HTR-8/SVneo (cell line): Measurements from ENCODE around the gene SCT.
"Not testable (repeated sequence)": the region's sequence is repeated elsewhere in the genome, so short reads cannot be mapped to it uniquely, and the experiment has no call there.

Experiments used
- DNase-seq: peaks from one replicate; pipeline ENCODE4 v3.0.0; 2011; ENCODE audit warnings: low spot score, mixed read lengths; ENCODE audit not compliant: insufficient read length
- FAIRE-seq: peaks from 2 replicates; lab custom pipeline; 2011; peaks lifted over from hg19 to GRCh38; lab: Jason Lieb, UNC

The SCT gene, protein sequence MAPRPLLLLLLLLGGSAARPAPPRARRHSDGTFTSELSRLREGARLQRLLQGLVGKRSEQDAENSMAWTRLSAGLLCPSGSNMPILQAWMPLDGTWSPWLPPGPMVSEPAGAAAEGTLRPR

DNA sequence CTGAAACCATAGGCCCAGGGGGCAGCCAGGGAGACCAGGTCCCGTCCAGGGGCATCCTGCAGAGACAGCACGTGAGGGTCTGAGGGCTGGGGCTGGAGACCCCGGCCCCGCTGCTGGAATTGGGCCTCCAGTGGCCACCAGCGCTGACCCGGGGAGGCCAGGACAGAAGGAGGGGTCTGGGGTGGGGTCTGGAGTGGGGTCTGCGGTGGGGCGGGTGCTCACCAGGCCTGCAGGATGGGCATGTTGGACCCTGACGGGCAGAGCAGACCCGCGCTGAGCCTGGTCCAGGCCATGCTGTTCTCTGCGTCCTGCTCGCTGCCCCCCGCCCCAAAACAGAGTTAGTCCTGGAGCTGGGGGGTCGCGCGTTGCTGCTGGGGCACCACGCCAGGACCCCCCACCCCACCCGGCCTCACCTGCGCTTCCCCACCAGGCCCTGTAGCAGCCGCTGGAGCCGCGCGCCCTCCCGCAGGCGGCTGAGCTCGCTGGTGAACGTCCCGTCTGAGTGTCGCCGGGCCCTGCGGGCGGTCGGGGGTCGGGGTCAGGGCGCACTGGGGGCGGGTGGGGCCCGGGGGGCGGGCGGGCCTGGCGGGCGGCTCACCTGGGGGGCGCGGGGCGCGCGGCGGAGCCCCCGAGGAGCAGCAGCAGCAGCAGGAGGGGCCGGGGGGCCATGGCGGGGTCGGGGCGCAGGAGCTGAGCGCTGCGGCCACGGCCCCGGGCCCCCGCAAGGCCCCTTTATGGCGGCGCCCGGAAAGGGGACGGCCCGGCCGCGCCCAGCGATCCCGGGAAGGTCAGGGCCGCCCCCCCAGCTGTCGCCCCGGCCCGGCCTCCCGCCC, at the start of gene SCT:
Gene SCT, minus strand, starts transcription at position 707 of the 833 bp plus-strand sequence. Its CDS starts 38 bp downstream, at position 669.
- FAIRE-seq, result no peak

DNA sequence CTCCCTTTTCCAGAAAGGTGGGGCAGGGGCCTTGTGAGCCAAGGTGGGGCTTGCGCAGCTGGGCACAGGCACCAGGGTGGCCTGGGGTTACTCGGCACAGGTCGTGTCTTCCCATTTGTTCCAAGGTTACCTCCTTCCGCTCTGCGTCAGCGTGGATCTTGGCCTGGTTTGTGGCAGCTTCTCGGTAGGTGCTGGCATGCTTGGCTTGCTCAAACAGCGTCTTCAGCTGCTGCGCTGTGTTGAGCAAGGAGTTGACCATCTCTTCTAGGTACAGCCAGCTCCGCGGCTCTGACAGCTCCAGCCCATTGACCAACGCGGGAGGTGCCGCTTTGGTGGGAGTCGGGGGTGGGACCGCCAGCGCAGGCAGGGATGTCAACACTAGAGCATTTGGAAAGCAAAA, 47.4 kb upstream of the SCT start:
- no peak for FAIRE-seq
- no peak for DNase-seq

More for the DNA sequence above, at the start of gene SCT:
- no peak for DNase-seq

DNA sequence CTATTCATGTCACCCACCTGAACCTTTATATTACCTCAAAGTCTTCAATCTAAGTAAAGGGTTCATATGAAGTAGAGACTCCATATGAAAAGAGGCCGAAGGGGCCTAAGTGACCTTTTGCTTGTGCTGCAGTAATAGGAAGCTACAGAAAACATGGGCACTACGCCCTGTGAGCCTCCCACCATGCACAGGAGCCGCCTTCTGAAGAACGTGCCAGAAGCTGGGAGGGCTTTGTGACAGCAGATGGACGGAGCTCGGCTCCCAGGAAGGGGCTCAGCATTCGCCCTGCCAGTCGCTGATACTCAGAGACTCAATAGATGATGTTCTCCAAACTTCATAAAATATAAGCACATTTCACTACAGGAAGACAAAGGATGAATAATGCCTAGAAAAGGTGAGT, 46.9 kb upstream of the SCT start:
- FAIRE-seq (no peak), DNase-seq (no peak)

DNA sequence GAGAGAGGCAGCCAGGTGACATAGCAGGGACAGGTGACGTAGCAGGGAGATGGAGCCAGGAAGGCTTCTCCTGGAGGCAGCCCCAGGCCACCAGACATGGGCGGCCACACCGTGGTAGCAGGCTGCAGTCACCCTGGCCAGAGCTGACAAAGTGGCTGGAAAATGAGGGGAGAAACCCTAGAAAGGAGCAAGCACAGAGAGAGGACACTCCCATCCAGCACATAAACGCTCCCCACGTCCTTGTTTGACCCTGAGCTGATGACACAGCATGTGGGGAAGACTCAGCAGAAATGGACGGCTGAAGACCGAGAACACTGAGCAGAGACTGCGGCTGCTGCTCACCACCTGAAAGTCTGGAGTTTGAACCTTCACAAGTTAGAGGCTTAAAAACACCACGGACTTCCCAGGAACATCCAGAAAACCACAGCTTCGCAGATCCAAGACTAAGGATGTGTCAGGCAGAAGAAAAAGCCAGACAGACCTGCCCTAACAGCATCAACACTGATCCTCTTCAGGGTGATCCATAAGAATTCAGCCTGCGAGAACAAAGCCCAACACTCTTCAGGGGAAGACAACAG, 38.8 kb upstream of the SCT start:
- no peak for DNase-seq
- FAIRE-seq, result no peak

DNA sequence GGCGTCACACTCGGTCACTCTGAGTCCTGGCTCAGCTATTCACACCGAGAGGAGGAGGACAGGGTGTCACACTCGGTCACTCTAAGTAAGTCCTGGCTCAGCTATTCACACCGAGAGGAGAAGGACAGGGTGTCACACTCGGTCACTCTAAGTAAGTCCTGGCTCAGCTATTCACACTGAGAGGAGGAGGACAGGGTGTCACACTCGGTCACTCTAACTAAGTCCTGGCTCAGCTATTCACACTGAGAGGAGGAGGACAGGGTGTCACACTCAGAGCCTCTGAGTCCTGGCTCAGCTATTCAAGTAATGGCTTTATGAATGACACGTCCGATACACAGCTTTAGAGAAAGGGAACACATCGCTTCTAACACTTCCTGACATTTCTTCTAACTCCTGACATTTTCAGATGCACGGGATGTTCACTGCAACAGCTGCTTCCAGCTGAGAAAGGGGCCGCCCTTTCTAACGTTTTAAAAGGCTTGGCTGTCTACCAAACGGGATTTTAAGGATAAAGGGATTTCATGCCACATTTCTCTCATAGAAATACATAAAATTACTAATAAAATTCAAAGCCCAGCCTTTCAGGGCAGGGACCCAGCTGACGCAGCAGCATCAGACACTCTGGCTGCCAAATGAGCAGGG, 38.2 kb upstream of the SCT start:
- FAIRE-seq (no peak), DNase-seq (no peak)

DNA sequence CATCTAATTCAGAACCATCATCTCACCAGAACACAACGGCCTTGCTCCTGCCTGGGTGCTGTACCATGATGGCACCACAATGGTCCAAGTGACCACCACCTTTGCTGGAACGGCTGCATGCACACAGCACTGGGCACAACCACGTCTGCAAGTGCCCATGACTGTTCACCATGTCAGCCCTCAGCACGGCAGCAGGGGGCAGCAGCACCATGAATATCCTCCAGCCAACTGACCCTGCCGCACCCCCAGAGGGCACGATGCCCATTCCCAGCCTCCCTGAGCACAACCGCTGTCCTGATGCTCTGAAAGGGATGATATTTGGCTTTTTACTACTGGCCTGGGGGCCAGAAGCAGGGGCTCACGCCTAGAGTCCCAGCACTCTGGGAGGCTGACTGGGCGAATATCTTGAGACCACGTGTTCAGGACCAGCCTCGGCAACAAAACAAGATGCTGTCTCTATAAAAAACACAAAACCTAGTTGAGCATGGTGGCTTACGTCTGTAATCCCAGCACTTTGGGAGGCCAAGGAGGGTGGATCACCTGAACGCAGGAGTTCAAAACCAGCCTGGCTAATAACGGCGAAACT, 35.8 kb upstream of the SCT start:
- peak; percentile 78 for DNase-seq
- FAIRE-seq, result peak; percentile 91

DNA sequence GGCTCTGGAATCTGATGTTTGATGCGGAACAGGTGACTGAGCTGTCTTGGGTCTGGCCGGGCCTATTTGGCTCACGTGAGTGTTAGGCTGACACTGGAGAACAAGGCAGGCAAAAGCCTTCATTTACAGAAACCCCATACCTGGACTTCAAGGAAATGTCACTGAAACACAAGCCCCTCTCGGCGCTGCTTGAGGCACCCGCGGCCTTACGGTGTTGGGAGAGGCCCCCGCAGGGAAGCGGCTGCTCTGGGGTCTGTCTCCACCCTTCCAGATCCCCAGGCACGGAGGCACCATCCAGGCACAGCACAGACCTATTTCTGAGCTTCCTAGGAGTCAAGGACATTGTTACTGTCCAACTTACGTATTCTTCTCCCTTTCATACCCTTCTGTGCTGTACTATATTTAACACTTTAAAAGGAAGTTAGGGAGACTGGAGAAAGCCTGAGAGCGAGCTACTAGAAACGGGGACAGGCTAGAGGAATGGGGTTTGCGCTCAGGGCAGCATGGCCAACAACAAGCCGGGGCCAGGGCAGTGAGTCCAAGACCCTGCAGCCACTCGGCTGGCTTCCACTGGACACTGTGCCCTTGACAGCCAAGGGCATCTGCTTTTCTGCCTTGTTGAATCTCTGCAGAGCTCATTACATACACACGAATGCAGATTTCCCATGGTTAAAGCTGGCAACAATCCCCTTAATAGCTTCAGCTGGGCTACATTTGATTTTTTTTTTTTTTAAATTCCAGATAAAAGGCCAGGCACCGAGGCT, 33.9 kb upstream of the SCT start:
- DNase-seq, result no peak
- no peak for FAIRE-seq

DNA sequence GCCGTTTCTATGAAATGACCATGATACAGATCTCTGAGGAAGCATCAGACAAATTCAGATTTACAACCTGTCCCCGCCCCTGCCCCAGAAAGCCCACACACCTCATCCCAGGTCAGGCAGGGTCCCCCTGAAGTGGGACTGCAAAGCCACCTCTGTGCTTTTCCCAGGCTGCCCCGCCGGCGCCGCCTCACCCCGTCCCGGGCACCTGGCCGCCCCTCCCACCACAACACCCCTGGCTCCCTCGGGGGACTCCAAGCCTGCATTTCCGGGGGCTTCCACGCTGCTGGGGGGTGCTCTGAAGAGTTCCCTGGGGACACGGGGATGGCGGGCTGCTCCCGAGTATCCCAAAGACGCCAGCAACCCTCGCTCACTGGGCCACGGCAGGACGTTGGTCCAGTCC, 33.3 kb upstream of the SCT start:
- FAIRE-seq (no peak), DNase-seq (no peak)

DNA sequence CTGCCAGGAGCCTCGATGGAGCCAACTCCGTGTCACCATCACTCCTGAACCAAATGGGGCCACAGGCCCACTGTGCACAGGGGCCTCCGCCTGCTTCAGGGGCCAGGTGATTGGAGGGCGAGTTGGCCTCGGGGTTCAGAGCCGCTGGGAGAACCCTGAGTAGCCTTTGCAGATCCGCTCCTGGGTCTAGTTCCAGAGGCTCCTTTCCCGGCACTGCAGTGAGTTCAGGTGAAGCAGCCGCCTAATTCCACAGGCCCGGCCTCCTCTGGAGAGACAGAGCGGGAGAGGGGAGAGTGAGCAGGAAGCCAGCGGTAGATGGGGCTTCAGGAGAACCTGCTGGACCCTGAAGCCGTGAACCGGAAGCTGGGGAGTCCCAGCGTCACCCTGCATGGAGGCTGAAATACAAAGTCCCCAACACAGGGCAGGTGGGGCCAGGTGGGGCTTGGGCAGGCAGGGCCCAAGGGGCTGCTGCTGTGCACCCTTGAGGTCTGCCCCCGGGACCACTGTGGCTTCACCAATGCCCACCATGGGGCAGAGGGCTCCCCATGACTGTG, 32.6 kb upstream of the SCT start:
- FAIRE-seq (no peak), DNase-seq (no peak)

DNA sequence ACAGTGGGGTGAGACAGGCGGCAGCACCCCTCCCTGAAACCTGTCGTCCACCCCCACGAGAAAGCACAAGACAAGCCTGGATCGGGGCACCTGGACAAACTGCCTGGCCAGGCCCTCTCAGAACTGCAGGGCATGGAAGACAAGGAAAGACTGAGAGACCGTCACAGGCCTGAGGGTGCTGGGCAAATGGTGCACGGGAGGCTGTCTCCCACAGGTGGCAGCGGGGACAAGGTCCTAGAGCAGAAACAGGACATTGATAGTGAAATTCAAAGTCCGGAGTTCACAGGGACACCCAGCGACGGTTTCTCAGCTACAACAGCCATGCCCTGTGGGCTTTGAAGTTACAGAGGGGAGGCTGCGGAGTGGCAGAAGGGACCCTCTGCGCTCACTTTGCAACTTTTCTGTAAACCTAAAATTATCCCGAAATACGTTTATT, 30.7 kb upstream of the SCT start:
- no peak for DNase-seq
- no peak for FAIRE-seq

DNA sequence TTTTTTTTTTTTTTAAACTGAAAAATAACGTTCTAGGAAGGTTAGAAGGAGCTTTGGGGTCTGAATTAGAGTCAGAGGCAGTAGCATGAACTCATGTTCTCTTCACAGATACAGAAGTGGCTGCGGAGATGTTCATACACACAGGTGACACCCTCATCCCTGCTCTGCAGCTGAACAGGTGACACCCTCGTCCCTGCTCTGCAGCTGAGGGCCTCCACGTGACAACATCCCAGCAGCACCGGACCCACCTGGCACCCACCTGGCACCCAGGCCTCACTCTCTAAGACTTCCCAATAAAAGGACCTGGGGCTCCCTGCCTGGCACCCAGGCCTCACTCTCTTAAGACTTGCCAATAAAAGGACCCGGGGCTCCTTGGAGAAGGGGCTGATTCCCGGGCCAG, 29.9 kb upstream of the SCT start:
- DNase-seq (no peak), FAIRE-seq (no peak)

DNA sequence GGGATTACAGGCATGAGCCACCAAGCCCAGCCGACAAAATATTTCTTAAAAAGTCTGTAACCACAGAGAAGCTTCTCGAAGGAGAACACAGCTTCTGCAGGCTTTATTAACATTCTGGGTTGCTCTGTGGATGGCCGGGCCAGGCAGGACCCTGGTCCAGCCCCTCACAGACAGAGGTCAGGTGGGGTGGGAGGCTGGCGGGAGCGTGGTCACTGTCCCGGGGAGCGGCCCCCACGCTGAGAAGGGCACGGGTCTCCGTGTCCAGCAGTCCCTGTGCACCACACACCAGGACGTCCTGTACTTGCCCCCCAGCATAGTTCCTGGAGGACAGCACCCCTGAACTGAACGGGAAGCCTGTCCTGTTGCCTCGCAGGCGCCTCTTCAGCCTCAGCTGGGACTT, 29.4 kb upstream of the SCT start:
- no peak for DNase-seq
- no peak for FAIRE-seq

DNA sequence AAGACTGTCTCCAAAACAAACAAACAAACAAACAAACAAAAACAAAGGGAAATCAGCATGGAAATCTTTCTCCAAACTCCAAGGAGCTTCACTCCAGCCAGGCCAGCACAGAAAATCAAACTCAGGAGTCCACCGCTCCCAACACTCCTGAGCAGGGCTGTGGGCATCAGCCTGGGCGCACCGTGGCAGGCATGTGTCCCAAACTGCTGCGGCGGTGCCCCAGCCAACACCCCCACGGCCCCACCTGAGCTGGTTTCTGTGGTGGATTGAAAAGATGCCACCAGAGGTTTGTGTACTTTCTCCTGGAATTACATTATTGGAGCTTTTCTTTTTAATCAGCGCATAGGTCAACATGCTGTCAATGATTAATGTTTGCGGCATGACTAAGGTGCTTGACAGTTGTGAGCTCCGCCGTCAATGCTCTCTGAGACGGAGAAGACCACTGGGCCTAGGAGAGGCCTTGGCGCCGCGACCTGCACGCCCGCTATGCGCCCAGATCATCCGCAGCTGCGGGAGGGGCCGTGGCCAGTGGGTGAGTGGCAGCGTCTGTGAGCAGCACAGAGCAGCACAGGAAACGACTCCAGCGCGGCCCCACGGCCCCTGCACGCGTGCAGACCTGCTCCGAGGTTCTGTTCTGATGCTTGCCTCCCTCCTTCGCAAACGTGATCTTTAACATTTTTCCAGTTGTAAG, 28.2 kb upstream of the SCT start:
- FAIRE-seq, result no peak

DNA sequence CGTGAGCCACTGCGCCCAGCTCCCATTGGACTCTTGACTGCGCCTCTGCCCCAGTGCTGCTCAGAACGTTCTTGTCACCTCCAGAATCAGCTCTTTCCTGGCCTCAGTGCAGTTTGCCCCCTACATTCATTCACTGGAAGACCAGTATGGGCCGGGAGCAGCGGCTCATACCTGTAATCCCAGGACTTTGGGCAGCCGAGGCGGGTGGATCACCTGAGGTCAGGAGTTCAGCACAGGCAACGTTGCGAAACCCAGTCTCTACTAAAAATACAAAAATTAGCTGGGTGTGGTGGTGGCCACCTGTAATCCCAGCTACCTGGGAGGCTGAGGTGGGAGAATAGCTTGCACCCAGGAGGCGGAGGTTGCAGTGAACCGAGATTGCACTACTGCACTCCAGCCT, 27.5 kb upstream of the SCT start:
- FAIRE-seq, DNase-seq: not testable (repeated sequence)

More for the DNA sequence above, 28.2 kb upstream of the SCT start:
- DNase-seq, result no peak

DNA sequence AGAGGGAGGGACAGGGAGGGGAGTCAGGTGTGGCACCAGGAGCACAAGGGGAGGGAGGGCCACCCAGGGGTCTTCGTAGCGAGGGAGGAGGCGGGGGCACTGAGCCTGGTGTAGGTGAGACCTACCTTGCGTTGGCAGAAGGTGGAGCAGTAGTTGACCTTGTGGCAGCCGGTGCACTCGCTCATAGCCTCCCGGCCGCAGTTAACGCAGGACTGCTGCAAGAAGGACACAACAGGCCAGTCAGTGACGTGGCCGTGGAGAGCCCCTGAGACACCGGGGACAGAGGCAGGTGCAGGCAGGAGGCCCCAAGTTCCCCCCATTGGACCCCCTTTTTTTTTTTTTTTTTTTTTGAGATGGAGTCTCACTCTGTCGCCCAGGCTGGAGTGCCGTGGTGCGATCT, 26.9 kb upstream of the SCT start:
- no peak for FAIRE-seq

DNA sequence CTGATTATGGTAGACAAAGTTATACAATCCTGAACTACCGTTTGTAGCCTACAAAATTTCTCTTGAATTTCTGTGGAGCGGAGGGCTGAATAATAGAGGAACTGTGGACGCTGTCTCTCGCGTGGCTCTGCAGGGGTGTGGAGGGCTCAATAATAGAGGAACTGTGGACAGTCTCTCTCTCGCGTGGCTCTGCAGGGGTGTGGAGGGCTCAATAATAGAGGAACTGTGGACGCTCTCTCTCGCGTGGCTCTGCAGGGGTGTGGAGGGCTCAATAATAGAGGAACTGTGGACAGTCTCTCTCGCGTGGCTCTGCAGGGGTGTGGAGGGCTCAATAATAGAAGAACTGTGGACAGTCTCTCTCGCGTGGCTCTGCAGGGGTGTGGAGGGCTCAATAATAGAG, 26.2 kb upstream of the SCT start:
- DNase-seq, FAIRE-seq: not testable (repeated sequence)

More for the DNA sequence above, 26.9 kb upstream of the SCT start:
- DNase-seq, result no peak

DNA sequence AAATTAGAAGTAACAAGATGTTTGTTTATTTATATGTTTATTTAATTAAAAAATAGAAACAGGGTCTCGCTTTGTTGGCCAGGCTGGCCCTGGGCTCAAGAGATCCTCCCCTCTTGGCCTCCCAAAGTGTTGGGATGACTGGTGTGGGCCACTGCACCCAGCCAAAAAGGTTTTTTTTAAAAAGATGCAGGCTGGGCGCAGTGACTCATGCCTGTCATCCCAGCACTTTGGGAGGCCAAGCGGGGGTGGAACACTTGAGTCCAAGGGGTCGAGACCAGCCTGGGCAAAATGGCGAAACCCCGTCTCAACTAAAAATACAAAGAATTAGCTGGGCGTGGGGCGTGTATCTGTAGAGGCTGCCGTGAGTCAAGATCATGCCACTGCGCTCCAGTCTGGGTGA, 23.5 kb upstream of the SCT start:
- FAIRE-seq, result no peak
- DNase-seq, result no peak

DNA sequence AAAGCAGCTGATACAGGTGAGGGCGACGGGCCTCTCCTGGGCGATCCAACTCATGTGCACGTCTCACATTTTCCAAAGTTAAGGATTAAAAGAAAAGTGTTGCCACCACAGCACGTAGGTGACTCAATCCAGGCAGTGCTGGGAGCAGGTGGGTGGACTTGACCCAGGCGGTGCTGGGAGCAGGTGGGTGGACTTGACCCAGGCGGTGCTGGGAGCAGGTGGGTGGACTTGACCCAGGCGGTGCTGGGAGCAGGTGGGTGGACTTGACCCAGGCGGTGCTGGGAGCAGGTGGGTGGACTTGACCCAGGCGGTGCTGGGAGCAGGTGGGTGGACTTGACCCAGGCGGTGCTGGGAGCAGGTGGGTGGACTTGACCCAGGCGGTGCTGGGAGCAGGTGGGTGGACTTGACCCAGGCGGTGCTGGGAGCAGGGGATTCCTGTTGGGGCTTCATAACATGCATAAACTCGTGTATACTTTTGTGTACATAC, 20.7 kb upstream of the SCT start:
- FAIRE-seq, DNase-seq: not testable (repeated sequence)

DNA sequence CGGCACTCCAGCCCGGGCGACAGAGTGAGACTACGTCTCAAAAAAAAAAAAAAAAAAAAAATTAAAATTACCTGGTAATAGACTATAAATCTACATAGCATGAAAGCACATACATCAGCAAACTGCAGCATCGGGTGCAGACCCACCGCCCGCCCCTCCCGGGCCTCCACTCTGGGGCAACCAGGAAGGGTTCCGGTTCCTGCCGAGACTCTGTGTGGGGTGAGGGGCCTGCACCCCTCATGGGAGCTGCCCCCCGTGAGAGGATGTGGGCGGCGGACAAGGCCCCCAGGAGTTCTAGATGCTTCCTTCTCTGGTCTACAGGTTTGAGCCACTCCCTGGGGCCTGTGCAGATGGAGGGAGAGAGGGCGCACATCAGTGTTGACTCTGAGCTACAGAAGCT, 19.2 kb upstream of the SCT start:
- DNase-seq, result no peak
- FAIRE-seq, result no peak
